Suppressor macrophage treated with lipopolysaccharide for 4 hours (primary cell): Measurements from ENCODE around the gene EMP3.

Source experiments
- DNase-seq: peaks from one replicate; pipeline ENCODE4 v3.0.0-alpha.2; 2020

Gene EMP3

DNA sequence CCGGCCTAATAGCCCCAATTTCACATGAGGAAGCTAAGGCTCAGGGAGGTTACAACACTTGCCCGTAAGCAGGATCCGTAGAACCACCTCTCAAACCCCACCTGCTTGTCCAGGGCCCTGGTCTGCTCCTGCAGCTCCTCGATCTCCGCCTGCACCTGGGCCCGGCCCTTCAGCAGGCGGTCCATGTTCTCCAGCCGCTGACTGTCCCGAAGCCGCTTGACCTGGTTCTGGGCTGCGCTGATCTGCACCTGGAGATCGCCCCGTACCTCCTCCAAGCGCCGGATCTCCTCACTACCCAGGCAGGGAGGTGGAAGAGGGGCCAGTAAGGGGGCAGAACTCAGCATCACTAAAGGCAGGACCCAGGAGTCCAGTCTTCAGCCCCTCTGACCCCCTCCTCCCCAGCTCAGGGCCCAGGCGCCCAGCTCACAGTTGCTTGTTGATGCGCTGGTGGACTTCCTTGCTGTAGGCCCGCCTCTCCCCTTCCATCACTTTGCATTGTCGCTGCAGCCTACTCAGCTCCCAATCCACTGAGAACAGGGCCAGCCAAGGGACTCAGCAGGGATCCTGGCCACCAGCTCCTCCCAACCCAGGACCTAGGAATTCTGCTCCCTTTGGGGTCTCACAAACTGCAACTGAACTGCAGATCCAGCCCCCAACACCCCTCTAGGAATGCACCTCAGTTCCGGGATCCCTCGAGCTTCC, 6.9 kb upstream of the EMP3 start:
- DNase-seq, result no peak

DNA sequence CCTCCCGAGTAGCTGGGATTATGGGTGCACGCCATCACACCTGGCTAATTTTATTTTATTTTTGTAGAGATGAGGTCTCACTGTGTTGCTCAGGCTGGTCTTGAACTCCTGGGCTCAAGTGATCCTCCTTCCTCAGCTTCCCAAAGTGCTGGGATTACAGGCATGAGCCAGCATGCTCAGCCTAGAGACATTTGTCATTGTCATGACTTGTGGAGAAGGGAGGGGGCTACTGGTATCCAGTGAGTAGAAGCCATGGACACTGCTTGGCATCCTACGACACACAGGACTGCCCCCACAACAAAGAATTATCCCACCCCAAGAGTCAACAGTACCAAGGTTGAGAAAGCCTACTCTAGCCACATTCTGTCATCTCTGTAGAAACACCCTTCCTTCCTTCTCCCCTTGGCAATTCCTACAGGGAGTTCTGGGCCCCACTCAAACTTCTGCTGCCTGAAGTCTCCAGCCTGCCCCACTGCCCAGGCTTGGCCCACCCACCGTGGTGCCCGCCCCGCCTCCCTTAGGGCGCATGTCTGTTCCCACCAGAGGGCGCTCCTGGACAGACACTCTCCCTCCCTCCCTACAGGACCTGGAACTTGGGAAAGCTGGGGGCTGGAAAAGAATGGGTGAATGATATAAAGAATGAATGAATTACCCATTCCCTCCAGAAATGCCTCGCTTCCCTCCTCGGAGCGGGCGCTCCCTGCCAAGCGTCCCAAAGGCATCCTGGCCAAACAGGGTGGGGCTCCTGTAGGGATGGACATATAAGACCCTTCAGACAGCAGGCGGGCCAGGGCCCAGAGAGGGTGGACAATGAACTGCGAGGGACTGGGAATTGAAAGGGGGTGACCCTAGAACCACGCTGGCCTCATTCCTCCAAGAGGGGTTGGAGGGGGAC, 5.5 kb upstream of the EMP3 start:
- DNase-seq, result peak; percentile 86

DNA sequence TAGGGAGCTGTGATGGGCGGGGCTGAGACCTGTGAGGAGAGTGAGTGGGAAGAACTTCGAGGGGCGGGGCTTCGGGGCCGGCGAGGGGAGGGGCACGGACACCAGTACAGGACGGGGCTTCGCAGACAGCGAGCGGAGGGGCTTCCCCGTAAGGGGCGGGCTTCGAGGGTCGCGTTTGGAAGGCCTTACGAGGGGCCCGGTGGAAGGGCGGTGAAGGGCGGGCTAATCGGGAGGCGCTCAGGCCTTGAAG, 4.1 kb upstream of the EMP3 start:
- DNase-seq, result peak; percentile 89

DNA sequence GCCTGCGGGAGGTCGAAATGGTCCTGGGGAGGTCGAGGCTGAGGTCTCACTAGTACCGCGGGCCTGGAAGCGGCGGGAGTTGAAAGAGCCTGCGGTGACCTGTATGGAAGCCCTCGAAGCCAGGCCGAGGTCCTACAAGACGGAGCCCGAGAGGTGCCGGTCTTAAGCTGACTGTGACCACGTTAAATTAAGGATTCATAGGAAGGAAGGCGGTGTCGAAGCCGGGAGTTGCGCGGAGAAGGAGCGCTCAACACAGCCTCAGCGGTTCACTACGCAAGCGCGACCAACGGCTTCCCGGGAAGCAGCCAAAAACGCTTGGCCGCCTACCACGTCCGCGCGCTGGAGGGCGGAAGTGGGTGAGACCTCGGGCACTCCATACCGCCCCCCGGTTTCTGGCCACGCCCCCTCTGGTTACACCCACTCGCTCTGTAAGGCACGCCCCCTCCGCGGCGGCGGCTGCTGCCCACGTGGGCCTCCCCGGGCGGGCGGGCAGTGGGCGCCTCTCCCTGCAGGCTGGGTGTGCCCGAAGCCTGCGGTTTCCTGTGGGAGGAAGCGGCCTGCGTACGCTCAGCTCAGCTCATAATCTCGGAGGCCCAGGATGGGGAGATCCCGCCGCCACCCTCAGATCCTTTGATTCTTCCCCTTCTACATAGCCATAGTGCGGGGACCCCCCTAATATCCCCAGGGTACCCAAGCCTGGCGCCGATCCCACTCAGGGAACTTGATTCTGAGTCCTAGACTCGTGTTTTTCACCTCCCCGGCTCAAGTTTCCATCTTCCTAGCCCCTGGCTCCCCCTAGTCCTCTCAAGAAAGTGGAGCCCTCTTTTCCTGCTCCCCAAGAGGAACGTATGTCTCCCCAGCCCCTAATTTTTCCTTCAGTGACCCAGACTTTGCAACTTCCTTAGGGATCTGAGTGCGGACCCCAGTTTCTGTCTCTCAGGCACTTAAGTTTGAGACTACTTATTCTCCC, 3.4 kb upstream of the EMP3 start:
- peak; percentile 99 for DNase-seq

DNA sequence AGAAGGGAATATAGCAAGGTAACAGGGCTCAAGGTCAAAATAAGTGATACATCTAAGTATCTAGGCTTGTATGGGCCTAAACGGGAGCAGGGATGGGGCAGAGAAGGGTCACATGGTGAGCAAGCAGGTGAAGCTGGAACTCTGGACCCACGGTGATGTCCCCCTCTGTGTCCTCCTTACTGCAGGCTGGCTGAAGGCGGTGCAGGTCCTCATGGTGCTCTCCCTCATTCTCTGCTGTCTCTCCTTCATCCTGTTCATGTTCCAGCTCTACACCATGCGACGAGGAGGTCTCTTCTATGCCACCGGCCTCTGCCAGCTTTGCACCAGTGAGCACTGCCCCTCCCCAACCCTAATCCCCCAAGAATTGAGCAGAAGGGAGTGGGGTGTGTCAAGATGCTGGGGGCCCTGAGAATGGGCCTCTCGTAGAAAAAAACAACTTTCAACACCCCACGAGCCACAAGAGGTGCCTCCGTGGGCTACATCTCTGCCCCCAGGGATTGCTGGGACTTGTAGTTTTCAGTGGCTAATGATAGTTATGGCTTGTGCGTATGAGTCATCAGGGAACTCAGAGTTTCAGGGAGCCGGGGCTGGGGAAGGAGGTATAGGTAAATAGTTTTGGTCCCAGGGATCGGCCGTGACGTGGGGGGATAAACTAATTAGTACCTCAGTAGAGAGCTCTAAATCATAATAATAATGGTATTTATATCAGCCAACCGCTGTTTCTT, 4.0 kb downstream of the EMP3 start:
- DNase-seq, result peak; percentile 71

DNA sequence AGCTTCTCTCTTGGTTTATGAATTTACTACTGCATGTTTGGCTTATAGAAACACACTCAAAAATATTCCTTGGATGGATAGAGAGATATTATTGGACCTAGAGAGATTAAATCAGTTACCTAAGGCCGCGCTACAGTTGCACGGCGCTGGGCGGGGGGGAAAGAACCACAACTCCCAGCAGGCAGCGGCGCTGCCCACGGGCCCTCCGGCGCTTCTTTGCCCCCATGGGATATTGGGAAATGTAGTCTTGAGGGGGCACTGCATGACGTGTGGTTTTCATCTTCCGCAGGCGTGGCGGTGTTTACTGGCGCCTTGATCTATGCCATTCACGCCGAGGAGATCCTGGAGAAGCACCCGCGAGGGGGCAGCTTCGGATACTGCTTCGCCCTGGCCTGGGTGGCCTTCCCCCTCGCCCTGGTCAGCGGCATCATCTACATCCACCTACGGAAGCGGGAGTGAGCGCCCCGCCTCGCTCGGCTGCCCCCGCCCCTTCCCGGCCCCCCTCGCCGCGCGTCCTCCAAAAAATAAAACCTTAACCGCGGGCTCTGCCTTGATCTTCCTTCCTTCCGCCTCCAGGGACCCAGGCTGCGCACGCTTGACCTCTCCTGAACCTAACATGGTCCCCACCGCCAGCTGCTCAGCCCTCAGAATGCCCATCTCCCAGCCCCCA, 4.8 kb downstream of the EMP3 start:
- DNase-seq, result peak; percentile 74

DNA sequence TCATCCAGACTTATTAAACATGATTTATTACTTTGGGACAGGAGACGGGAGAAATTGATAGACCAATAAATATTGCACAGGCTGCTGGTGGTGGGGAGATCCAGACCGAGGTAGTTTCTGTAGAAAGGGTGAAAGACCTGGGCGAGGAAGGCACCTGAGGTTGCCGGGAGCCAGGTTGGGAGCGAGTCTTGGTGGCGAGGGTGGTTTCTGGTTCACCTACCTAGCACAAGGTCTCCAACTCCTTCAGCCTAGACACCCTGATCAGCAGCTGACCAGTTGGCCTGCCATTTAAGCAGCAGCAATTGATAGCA, 7.0 kb downstream of the EMP3 start:
- DNase-seq, result no peak

DNA sequence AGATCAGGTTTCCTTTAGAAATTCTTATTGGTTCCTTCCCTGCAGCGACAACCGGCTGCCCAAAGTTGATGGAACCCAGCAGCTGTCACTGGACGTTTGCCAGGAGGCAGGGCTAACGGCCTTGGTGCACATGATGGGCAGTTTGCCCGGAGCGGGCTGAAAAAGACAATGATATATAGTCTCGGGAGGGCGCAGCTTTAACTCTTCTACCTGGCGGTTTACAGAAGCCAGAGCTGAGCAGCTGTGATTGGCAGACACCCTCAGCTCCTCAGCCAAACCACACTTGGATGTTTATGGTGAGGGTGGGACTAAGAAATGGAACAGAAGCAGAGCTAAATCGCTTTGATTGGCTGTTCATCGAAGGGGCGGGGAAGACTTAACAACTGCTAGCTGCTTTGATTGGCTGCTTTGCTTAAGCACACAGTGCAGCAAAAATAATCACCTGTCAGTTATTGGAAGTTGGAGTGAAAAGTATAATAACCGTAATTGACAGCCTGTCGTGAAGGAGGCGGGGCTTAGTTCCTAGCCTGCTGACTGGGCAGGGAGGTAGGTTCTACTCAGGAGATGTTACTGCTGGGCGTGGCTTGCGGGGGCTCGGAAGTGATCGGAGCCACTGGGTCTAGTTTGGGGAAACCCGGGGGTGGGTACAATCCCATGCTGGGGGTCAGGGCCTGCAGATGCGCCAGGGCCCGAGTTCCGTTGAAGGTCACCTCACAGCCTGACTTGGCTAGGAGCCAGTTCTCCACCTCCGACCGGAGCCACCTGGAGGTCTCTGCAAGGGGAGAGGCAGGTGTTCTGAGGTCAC, 7.5 kb downstream of the EMP3 start:
- DNase-seq, result peak; percentile 86

DNA sequence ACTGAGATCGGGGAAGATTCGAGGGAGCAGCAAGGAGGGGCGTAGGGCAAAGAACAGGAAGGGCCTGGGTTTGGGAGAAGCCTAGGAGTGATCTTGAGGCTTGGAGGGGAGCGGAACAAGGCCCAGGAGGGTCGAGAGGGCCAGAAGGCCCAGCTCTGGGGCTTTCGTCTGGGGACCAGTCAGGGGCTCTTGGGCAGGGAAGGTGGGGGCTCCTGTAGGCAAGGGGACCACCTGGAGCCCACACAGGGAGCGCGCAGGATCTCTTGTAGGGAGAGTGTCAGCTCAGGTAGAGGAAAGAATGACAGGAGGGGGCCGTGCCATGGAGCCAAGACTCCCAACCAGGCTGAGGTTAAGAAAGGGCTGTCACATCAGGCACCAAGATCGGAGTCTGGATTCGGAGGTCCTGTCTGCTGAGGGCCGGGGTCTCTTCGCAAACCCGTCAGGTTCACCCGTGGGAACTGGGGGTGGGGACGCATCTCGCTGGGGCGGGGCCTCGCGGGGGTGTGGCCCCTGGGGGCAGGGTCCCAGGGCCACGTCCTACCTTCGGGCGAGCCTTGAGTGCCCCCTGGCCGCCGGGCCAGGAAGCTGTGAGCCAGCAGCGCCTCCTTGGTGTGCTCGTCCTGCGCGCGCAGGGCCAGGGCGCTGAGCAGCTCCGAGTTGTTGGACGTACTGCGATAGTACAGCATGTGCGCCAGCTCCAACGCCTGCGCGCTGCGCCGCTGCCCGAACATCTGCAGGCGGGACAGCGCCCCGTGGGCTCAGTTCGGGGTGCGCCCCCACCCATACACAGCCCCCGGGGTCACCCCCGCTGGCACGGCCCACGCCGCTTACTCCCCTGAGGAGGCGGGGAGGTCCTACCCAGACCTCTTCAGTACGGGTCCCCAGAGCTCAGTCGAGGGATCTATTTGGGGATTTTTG, 8.4 kb downstream of the EMP3 start:
- peak; percentile 95 for DNase-seq

DNA sequence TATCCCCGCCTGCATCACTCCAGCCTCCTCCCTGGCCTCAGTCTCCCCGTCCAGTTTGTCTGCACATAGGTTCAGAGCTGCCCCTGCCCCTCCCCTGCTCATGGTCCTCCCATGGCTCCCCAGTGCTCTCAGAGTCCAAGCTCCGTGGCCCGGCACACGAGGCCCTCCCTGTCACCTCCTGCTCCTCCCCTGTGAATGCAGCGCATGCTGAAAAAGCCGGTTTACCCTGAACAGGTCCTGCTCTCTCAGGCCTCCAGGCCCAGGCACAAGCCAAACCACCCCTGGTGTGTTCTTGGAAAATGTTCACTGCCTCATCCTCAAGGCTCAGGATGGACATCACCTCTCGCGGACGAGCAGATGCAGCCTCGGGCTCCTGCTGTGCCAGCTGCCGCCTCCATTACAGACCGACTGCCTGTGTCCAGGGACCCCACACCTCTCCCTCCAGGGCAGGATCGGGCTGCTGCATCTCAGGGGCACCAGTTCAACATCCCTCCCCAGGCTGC, 13.0 kb downstream of the EMP3 start:
- DNase-seq, result no peak

DNA sequence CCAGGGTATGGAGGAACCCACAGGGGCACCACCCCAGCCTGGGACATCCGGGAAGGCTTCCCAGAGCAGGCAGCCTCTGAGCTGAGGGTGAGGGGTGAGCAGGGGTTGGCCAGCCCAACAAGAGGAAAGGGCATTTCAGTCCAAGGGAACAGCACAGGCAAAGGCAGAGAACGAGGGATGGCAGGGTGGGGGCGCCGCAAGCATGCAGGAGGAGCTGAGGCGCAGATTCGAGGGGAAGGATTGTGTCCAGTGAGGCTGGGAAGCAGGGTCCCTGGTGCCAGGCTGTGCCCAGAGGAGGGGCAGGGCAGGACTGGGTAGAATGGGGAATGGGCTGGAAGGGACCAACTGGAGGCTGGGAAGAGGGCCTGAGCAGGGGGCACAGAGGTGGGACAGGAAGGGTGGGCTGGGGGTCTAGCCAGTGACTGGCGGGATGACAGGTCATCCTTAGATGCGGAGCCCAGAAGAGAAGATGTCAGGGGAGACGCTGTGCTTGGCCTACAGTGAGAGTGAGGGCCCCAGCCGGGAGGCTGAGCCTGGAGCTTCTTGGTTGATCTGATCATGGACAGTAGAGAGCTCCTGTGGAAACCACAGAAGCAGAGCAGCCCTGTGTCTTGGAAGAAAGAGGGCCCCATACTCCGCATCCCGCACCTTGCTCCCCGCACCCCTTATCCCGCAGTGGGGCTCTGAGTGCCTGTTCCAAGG, 13.6 kb downstream of the EMP3 start:
- DNase-seq, result no peak

DNA sequence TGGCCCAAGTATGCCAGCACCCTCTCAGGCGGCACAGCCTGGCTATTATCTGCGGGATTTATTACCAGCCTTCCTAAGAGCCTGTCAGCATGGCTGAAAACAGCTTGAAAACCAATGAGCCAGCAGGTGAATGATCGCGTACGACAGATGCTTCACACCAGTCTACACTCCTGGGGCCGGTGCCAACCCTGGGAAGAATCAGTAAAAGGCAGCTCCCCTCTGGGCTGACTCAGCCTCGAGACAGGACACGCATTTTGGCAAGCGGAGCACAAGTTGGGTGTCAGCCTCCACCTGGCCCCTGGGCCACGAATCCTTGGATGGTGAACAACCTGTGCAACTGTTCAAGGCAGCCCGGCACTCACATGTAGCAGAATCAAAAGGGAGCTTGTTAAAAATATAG, 15.6 kb downstream of the EMP3 start:
- no peak for DNase-seq

DNA sequence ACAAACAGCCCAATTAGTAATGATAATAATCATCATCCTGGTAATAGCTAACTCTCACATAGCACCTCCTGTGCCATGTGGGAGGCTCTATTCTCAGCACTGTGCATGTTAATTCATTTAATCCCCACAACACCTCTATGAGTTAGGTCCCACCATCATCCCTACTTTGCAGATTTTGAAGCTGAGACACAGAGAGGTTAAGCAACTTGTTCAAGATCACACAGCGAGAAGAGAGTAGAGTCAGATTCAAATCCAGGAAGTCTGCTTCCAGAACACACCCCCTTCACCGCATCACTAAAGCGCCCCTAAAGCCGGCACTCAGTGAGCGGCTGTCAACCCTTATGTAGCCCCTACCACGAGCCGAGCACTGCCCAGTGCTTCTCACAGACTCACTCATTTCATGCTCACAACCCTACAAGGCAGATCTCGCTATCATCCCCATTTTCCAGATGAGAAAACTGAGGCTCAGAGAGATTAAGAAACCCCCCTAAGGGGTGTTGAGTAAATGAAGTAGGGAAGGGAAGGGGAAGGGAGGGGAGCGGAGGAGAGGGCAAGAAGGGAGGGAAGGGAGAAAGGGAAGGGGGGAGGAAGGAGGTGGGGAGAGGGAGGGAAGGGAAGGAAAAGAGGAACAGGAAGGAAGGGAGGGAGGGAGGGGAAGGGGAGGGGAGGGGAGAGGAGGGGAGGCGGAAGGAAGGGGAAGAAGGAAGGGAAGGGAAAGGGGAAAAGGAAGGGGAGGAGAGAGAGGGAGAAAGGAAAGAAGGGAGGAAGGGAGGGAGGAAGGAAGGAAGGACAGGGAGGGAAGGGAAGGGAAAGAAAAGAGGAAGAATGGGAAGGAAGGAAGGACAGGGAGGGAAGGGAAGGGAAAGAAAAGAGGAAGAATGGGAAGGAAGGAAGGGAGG, 16.4 kb downstream of the EMP3 start:
- DNase-seq, result no peak

DNA sequence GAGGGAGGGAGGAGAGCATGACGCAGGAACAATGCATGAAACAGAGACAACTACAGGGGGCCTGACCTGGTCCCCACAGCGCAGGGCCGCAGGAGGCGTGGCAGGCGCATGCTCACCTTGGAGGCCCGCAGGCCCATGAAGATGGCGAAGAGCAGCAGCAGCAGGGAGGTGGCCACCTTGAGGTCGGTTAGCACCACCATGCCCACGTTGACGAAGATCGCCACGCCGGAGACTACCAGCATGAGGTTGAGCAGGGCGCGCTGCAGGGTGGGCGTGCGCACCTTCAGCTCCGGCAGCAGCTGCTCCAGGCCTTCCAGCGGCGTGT, 17.0 kb downstream of the EMP3 start:
- DNase-seq, result no peak

DNA sequence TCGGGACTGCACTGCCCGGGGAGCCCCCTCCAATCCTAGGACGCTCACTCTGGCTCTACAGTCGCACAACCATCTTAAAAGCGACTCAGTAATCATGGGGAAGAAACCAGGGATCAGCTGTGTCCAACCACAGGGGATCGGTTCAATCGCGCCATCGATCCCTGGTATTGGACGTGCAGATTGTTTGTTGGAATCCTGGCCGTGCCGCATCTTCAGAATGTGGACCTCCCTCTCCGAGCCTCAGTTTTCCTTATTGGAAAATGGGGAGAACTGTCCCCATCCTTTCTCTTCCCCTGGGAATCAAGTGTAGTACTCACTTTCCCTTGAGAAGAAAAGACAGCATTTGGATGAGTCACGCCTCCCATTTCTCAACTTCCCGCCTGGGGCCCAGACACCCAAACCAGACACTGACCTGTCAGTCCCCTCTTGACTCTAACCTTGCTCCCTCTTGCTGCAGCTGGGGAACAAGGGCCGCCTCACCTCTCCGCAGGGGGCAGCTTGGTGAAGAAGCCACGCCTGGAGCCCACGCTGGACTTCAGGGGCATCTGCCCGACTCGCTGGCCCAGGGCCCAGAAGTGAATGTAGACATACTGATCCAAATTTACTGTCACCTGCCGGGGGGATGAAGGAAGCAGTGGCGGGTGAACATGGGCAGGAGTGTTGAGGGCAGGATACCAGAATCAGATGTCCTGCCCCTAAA, 17.6 kb downstream of the EMP3 start:
- DNase-seq, result no peak

DNA sequence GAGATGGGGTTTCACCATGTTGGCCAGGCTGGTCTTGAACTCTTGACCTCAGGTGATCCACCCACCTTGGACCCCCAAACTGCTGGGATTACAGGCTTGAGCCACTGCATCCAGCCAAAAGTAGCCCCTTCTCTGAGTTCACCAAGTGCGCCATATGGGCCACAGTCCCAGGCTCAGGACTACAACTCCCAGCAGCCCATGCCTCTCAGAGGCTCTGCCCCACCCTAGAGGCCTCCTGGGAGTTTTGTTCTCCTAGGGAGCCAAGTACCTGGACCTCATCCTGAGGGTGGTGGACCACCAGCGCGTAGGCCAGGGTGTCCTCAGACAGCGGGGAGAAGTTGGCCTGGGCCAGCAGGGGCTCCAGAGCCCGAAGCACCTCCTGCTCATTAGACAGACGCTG, 19.5 kb downstream of the EMP3 start:
- no peak for DNase-seq

DNA sequence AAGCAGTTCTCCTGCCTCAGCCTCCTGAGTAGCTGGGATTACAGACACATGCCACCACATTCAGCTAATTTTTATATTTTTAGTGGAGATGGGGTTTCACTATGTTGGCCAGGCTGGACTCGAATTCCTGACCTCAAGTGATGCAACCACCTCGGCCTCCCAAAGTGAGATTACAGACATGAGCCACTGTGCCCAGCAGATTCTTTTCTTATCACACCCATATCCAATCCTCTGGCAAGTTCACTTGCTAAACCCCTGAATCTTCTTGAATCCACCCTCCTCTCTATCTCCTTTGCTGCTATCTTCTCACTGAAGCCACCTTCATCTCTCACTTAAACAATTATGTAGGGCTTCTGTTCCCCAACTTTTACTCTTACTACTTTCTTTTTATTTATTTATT, 20.8 kb downstream of the EMP3 start:
- no peak for DNase-seq

DNA sequence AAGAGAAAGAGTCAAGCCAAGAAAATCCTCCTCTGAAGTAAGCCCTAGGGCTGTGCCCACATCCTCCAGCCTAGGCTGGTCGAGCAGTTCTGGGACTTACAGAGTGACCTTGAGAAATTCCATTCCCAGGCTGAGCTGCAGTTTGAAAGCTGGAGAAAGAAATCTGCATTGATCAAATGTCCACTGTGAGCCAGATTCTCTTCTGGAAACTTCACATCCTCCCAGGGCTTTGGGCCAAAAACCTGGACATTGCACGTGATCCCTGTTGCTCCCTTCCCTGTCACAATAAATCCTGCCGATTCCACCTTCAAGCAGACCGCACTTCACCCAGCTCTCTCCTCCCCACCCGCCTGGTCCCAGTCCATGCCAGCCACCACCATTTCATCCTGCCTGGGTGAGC, 22.7 kb downstream of the EMP3 start:
- no peak for DNase-seq
